HG03469 (cell line): Measurements from ENCODE around the gene SELENOI.
"Not testable (repeated sequence)": the region's sequence is repeated elsewhere in the genome, so short reads cannot be mapped to it uniquely, and the experiment has no call there.

Source experiments
- ATAC-seq: cut with Tn5 transposase; IDR thresholded peaks from one replicate; pipeline ENCODE4 v1.9.1; 2021; ENCODE audit warnings: mild to moderate bottlenecking, moderate library complexity, moderate number of reproducible peaks; ENCODE audit not compliant: unreplicated experiment

The SELENOI gene

DNA sequence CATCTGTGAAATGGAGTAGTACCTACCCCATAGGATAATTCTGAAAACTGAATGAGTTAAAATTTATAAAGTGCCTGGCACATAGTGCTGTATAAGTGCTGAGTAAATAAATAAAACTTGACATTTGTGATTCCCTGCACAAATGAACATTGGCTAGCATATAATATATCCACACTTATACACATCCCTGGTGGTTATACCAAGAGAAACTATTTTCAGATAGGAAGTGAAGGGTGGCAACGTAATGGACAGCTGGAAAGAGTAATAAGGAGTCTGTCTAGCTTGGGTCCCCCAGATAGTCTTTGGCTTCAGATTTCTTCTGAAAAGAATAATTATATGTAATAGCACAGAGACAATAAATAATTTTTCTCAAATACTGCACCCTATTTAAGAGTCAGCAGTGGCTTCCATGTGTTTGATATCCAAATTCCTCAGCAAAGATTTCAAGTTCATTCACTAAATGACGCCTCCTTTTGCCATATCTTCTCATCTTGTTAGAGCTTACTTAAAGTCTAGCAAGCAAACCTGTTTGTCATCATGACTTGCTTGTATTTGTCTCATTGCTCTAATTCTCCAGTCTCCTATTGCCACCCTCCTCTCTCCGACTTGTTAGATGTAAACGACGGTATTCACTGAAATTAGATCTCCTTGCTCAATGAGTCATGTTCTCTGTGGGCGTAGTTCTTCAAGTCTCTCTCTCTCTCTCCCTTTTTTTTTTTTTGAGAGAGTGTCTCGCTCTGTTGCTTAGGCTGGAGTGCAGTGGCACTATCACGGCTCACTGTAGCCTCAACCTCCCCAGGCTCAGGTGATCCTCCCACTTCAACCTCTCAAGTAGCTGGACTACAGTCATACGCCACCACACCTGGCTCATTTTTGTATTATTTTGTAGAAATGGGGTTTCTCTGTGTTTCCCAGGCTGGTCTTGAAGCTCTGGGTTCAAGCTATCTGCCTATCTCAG, 9.4 kb downstream of the SELENOI start:
- ATAC-seq = no peak

- no peak for ATAC-seq
These were observed 10.2 kb downstream of the SELENOI start for GRCh38 chr2:26356111-26356510.

- ATAC-seq = no peak
These were observed 10.8 kb downstream of the SELENOI start for GRCh38 chr2:26356771-26357170.

DNA sequence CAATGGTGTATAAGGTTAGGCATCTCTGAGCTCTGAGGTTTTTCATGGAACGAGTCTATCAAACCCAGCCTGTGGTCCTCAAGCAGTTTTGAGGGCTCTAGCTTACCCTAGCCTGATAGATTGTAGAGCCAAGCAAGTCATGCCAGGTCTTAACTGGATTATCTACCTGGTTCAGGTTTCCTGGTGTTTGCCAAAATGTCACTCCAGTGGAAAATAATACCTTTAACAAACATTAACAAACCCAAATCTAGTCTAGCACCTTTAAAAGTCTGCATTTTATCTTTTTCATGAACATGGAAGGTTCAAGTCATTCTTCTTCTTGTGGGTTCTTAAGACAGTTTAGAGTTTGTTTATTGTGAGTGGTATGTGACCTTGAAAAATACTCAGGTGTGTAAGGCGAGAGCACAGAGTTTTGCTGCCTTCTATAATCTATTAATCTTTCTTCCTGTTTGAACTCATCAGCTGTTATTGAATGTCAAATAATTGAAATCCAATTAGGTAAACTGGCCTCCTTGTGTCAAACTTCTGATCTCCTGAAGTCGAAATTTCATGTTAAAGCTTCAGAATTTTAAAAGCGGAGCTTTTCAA, 14.0 kb downstream of the SELENOI start:
- no peak for ATAC-seq

GRCh38 chr2:26363323-26363722, 17.4 kb downstream of the SELENOI start:
- ATAC-seq = no peak

DNA sequence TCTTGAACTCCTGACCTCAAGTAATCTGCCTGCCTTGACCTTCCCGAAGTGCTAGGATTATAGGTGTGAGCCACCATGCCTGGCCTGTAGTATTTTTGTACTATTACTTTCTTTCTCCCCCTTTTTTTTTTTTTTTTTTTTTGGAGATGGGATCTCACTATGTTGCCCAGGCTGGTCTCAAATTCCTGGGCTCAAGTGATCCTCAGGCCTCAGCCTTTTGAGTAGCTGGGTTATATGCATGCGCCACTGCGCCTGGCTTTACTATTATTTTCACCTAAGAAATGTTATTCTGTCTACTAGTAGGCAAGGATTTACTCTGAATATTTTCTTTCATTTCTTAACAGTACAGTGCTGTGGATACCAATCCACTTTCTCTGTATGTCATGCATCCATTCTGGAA, 18.0 kb downstream of the SELENOI start:
- no peak for ATAC-seq

- ATAC-seq = no peak
These were observed 18.7 kb downstream of the SELENOI start for GRCh38 chr2:26364669-26365068.

GRCh38 chr2:26366957-26367356, 21.0 kb downstream of the SELENOI start:
- no peak for ATAC-seq

DNA sequence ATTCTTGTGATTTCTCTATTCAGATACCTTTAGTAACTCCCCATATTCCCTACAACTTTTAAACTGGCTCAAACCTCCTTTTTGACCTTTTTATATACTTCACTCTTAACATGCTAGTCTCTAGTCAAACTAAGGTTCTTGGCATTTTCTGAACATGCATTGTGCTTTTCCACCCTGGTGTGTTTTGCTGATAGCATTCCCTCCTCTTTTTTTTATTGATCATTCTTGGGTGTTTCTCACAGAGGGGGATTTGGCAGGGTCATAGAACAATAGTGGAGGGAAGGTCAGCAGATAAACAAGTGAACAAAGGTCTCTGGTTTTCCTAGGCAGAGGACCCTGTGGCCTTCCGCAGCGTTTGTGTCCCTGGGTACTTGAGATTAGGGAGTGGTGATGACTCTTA, 23.7 kb downstream of the SELENOI start:
- not testable (repeated sequence) for ATAC-seq

- ATAC-seq = not testable (repeated sequence)
These were observed 25.0 kb downstream of the SELENOI start for GRCh38 chr2:26370909-26371308.

- ATAC-seq = no peak
These were observed 30.9 kb downstream of the SELENOI start for GRCh38 chr2:26376799-26377198.

DNA sequence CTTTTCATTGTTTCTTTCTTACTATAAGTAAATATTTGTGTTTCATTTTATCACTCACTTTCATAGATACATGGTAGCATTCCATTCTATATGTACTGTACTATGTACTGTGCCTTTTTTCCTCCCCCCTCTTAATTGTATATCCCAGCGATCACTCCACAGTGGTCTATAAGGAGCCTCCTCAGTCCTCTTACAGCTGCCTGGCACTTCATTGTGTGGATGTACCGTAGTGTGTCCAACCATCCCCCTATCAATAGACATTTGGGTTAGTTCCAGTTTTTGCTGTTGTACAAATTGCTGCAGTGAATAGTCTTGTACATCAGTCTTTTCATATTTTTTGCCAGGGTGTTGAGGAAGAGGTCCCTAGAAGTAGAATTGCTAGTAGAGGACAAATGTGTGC, 34.3 kb downstream of the SELENOI start:
- ATAC-seq = no peak

DNA sequence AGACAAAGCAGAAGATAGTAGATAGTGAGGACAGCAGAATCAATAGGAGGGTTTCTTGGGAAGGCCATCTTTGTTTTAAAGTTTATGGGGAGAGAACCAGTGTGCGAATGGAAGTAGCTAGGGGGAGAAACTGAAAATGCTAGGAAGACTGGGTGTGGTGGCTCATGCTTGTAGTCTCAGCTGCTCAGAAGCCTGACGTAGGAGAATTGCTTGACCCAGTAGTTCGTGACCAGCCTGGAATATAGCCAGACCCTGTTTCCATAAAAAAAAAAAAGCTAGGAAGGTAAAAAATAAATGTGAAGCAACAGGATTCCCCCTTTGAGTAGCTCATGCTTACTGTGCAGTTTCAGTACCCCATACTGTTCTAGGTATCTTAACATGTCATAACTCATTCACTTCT, 36.6 kb downstream of the SELENOI start:
- no peak for ATAC-seq

DNA sequence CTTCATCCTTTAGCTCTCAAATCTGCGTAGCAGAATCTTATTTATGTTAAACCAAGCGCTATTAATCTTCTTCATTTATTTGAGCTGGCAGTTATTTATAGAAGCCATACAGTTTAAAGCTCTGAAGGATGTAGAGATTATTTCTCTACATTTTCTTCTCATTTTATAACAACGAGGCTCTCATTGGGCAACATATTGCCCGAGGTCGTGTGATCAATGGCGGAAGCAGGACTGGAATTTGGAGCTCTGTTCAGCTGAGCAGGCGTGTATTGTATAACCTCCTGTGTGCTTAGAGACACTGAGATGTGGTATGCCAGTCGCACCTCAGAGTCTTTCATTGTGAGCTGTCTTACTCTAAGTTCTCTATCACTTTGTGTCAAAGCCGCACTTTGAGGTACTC, 38.2 kb downstream of the SELENOI start:
- no peak for ATAC-seq

DNA sequence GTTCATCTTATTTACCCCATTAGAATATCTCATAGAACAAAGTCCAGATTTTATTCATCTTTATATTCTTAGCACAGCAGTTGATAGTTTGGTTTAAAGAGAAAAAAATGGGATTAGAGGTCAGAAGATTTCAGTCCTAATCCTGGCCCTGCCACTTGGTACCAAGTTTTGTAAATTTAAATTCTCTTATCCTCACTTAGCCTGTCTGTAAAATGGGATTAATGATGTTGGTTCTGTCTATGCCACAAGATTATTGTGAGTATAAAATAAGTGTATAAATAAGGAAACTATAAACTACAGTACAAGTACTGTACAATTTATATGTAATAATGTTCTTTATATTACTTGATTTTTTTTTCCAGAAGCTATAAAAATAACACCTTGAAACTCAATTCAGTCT, 38.7 kb downstream of the SELENOI start:
- ATAC-seq = no peak

GRCh38 chr2:26387189-26387588, 41.2 kb downstream of the SELENOI start:
- no peak for ATAC-seq

- ATAC-seq = no peak
These were observed 48.8 kb downstream of the SELENOI start for GRCh38 chr2:26394694-26395093.

DNA sequence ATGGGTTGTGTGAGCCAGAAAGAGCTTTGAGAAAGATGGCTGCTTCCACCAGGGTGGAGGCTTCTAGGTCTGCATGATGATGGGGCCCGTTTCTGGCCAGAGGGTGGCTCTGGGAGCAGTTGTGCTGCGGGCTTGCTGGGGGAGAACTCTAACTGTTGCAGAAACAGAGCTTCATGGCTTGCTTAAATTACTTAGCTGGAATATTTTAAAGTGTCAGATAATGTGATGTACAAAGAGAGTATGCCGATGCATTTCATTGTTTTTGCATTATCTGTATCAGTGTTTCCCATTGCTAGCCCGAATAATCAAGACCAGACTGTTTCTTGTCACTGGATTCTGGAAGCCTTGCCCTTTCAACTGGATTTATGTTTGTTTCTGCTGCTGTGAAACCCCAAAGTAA, 49.5 kb downstream of the SELENOI start:
- ATAC-seq = no peak

DNA sequence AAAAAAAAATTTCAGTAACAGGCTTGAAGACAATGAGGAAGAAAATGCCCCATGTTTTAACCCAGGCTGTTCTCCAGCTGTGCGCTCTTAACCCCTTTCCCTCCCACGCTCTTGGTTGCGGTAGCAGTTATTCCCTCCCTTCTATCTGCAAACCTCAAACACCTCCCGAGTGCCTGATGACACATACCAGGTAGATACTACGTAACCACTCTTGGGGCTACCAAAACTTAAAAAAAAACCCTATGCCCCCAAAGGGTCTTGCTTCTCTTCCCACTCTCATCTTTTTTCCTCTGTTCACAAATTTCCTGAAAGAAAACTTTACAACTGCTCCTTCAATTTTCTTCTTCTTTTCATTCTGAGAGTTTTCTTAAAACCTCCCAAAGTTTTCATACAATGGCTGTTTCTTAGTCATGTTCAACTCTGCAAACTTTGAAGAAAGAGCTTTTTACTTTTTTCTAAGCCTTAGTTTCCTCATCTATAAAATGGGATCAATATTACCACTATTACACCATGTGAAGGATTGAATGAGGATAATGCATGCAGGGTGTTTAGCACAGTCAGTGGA, 50.9 kb downstream of the SELENOI start:
- no peak for ATAC-seq

GRCh38 chr2:26399771-26400376, 53.9 kb downstream of the SELENOI start:
- no peak for ATAC-seq

GRCh38 chr2:26400723-26401122, 54.8 kb downstream of the SELENOI start:
- no peak for ATAC-seq
